Suprapubic skin (tissue), 4 donors: Measurements from ENCODE around the gene MFSD1. TPM values are rescaled to one million over a fixed set of nuclear protein-coding genes. Genes with fewer than 3 reads are reported as not detected.
A peak's percentile ranks its signal among the peaks of the same experiment; 100 is the strongest.

Source experiments
- DNase-seq, 2 donors: peaks; one replicate each; pipeline ENCODE4 v3.0.0-alpha.2; 2019; ENCODE audit warnings: low spot score in 2 of 2
- H3K27ac ChIP-seq: fragments of 200-600 bp; sonication (generic); one replicate; pipeline ENCODE4 v1.5.1; 2019
- H3K27me3 ChIP-seq: fragments of 200-600 bp; sonication (generic); one replicate; pipeline ENCODE4 v1.5.1; 2019
- H3K36me3 ChIP-seq: fragments of 200-600 bp; sonication (generic); one replicate; pipeline ENCODE4 v1.5.1; 2019
- H3K4me1 ChIP-seq: fragments of 200-600 bp; sonication (generic); one replicate; pipeline ENCODE4 v1.5.1; 2019
- H3K4me3 ChIP-seq: fragments of 200-600 bp; sonication (generic); one replicate; pipeline ENCODE4 v1.5.1; 2019; ENCODE audit warnings: mild to moderate bottlenecking
- H3K9me3 ChIP-seq: fragments of 200-600 bp; sonication (generic); one replicate; pipeline ENCODE4 v1.5.1; 2019
- CTCF ChIP-seq, 2 donors: fragments of 200-600 bp in 1 of 2; fragments of 450-650 bp in 1 of 2; sonication (generic) in 1 of 2; IDR thresholded peaks; one replicate each; pipeline ENCODE4 v1.5.1; 2016 to 2019; ENCODE audit warnings: antibody characterized with exemption in 2 of 2, mild to moderate bottlenecking in 1 of 2, moderate library complexity in 1 of 2
- EP300 ChIP-seq: sonication (generic); formaldehyde crosslinking; IDR thresholded peaks from one replicate; pipeline ENCODE4 v1.6.1; 2017; ENCODE audit warnings: antibody characterized with exemption
- POLR2A ChIP-seq, 2 donors: fragments of 450-650 bp; IDR thresholded peaks; one replicate each; pipeline ENCODE4 v1.6.1; 2017; ENCODE audit warnings: antibody characterized with exemption in 2 of 2, mild to moderate bottlenecking in 2 of 2, moderate library complexity in 2 of 2
- POLR2AphosphoS5 ChIP-seq, 3 donors: sonication (generic); formaldehyde crosslinking; IDR thresholded peaks; one replicate each; pipeline ENCODE4 v1.6.1; 2017; ENCODE audit warnings: antibody characterized with exemption in 3 of 3
- WGBS: methylation state at CpG from one replicate; pipeline ENCODE4 v1.1.5; 2018; 5-methylcytosine and 5-hydroxymethylcytosine counted together
- total RNA-seq, 4 donors: library from RNA; depleted of rRNA; stranded (reverse); fragments of >200 nt; gene quantifications; one replicate each; pipeline ENCODE4 v1.1.0, GENCODE V29; 2016

Gene MFSD1
- total RNA-seq, 4 donors from 2014 or later, result 46.3 to 80.6 (median 70.8) TPM

DNA sequence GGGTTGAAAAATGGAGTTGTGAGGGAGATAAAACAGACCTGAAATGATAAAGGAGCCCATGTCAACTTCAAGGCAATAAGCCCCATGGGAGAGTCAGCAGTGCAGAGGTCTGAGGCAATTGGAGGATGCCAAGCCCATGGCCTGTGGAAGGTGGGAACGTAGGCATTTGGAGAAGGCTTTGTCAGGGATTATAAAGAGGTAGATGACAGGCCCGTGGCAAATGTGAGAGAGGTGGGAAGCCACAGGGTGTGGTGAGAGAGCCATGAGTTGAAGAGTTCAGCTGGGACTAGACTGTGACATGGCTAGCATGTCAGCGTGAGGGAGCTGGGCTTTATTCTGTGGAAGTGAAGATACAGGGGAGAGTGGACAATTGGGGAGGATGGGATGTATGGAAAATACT, 35.4 kb downstream of the MFSD1 start:
- DNase-seq, result no peak
- no peaks in the 10 kb centered on the region for H3K27me3 ChIP-seq
- H3K4me1 ChIP-seq, result no peaks in the 10 kb centered on the region
- H3K27ac ChIP-seq, result no peak overlapping the region
- no peak overlapping the region for H3K4me3 ChIP-seq
- H3K36me3 ChIP-seq, result peaks cover 7% of the 10 kb centered on the region
- WGBS, result 69% methylated on average over 3 of the region's 3 CpGs
- no peaks in the 10 kb centered on the region for H3K9me3 ChIP-seq
- no peak for TF ChIP-seq CTCF (IDR thresholded peaks at IDR 0.05)
- no peak for TF ChIP-seq EP300
- no peak for TF ChIP-seq POLR2AphosphoS5 (IDR thresholded peaks at IDR 0.05)
- no peak for TF ChIP-seq POLR2A (IDR thresholded peaks at IDR 0.05)

GRCh38 chr3:158839966-158840365, 38.1 kb downstream of the MFSD1 start:
- WGBS, result 97% methylated on average over 6 of the region's 6 CpGs
- Histone ChIP-seq H3K4me3 (no peak overlapping the region), H3K27ac (no peak overlapping the region), H3K36me3 (no peaks in the 10 kb centered on the region), H3K9me3 (no peaks in the 10 kb centered on the region), H3K27me3 (no peaks in the 10 kb centered on the region), H3K4me1 (no peaks in the 10 kb centered on the region)
- no peak for DNase-seq
- TF ChIP-seq CTCF (IDR thresholded peaks at IDR 0.05) (no peak), POLR2A (IDR thresholded peaks at IDR 0.05) (no peak), POLR2AphosphoS5 (IDR thresholded peaks at IDR 0.05) (no peak), EP300 (no peak)

DNA sequence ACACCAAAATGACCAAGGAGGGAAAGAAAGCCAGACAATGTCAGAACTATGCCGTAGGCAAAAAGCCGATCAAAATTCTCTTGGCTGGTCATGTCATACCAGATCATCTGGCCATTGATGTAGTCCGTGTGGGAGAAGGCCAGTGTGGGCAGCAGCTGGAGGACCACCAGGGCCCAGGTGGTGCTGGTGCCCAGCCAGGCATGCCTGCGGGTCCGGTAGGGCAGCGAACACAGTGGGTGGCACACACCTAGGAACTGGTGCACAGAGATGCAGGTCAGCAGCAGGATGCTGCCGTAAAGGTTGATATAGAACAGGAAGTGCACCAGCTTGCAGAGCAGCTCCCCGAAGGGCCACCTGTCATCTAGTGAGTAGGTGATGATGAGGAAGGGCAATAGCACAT, 39.5 kb downstream of the MFSD1 start:
- no peak for DNase-seq
- Histone ChIP-seq H3K4me1 (no peaks in the 10 kb centered on the region), H3K27ac (no peak overlapping the region), H3K36me3 (no peaks in the 10 kb centered on the region), H3K27me3 (no peaks in the 10 kb centered on the region), H3K4me3 (no peak overlapping the region), H3K9me3 (no peaks in the 10 kb centered on the region)
- TF ChIP-seq POLR2AphosphoS5 (IDR thresholded peaks at IDR 0.05) (no peak), EP300 (no peak), POLR2A (IDR thresholded peaks at IDR 0.05) (no peak), CTCF (IDR thresholded peaks at IDR 0.05) (no peak)
- 74% methylated on average over 7 of the region's 8 CpGs for WGBS

DNA sequence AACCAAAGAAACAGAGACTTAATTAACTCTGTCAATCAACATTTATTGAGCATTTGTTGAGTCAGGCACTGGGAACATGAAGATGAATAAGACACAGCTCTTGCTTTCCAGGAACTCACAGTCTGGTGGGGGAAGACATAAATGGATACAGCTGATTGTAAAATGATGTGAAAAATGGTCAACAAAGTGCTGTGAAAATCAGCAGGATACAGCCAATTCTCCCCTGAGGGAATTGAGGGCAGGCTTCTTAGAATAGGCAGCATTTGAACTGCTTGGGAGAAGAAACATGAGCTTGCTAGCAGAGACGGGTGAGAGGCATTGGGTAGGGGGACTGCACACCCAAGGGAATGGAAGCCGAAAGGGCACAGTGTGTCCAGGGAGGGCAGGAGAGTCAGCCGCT, 41.1 kb downstream of the MFSD1 start:
- H3K36me3 ChIP-seq, result no peaks in the 10 kb centered on the region
- no peak for DNase-seq
- TF ChIP-seq POLR2AphosphoS5 (IDR thresholded peaks at IDR 0.05) (no peak), POLR2A (IDR thresholded peaks at IDR 0.05) (no peak), CTCF (IDR thresholded peaks at IDR 0.05) (no peak), EP300 (no peak)
- no peaks in the 10 kb centered on the region for H3K4me1 ChIP-seq
- no peaks in the 10 kb centered on the region for H3K9me3 ChIP-seq
- no peaks in the 10 kb centered on the region for H3K27me3 ChIP-seq
- WGBS, result 68% methylated on average over 3 of the region's 3 CpGs
- H3K4me3 ChIP-seq, result no peak overlapping the region
- no peak overlapping the region for H3K27ac ChIP-seq

- H3K36me3 ChIP-seq, result no peaks in the 10 kb centered on the region
- H3K4me3 ChIP-seq, result no peak overlapping the region
- DNase-seq, result no peak
- H3K27me3 ChIP-seq, result no peaks in the 10 kb centered on the region
- no peaks in the 10 kb centered on the region for H3K9me3 ChIP-seq
- H3K27ac ChIP-seq, result no peak overlapping the region
- H3K4me1 ChIP-seq, result no peaks in the 10 kb centered on the region
- no peak for TF ChIP-seq POLR2A (IDR thresholded peaks at IDR 0.05)
- peak; percentile 36 to 38 for TF ChIP-seq CTCF (IDR thresholded peaks at IDR 0.05)
- WGBS, result 13% methylated on average over 5 of the region's 5 CpGs
These were observed 44.0 kb downstream of the MFSD1 start for GRCh38 chr3:158845765-158846350.
